GM12865 (cell line): ENCODE measurements around the gene PRSS33.

Experiments used
- DNase-seq: peaks from one replicate; pipeline ENCODE4 v3.0.0; 2010; ENCODE audit warnings: low read depth
- H3K4me3 ChIP-seq: 2 replicates; pipeline ENCODE4 v1.5.1; 2011; ENCODE audit warnings: mild to moderate bottlenecking, low read depth, low read length, control low read depth
- TF ChIP-seq, protein P1 (sequence below): IDR thresholded peaks from 2 replicates; pipeline ENCODE4 v1.5.1; 2011; ENCODE audit warnings: low read length, control low read depth, low read depth, inconsistent platforms; ENCODE audit not compliant: insufficient read depth; ENCODE audit errors: missing control alignments

The PRSS33 gene

DNA sequence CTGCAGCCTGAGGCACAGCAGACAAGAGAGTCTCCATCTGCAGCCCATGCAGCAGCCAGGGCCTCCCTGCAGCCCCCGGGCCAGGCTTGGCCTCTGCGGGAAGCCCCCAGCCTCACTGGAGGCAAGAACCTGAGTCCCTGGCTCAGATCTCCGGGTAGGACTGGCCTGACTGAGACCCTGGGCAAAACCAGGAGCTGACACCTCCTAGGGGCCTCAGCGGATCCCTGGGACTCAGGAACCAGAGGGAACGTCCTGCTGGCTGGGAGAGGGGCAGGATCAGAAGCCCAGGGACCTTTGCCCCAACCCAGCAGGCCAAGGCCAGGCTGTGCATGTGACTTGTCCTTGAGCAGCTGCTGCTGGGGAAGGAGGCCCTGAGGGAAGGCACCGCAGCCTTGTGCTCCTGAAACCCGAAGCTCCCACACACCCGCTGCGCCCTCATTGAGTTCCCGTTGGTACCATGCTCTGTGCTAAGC is 28.0 kb upstream of the PRSS33 start:
- DNase-seq = no peak
- TF ChIP-seq, protein P1, sequence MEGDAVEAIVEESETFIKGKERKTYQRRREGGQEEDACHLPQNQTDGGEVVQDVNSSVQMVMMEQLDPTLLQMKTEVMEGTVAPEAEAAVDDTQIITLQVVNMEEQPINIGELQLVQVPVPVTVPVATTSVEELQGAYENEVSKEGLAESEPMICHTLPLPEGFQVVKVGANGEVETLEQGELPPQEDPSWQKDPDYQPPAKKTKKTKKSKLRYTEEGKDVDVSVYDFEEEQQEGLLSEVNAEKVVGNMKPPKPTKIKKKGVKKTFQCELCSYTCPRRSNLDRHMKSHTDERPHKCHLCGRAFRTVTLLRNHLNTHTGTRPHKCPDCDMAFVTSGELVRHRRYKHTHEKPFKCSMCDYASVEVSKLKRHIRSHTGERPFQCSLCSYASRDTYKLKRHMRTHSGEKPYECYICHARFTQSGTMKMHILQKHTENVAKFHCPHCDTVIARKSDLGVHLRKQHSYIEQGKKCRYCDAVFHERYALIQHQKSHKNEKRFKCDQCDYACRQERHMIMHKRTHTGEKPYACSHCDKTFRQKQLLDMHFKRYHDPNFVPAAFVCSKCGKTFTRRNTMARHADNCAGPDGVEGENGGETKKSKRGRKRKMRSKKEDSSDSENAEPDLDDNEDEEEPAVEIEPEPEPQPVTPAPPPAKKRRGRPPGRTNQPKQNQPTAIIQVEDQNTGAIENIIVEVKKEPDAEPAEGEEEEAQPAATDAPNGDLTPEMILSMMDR = no peak

DNA sequence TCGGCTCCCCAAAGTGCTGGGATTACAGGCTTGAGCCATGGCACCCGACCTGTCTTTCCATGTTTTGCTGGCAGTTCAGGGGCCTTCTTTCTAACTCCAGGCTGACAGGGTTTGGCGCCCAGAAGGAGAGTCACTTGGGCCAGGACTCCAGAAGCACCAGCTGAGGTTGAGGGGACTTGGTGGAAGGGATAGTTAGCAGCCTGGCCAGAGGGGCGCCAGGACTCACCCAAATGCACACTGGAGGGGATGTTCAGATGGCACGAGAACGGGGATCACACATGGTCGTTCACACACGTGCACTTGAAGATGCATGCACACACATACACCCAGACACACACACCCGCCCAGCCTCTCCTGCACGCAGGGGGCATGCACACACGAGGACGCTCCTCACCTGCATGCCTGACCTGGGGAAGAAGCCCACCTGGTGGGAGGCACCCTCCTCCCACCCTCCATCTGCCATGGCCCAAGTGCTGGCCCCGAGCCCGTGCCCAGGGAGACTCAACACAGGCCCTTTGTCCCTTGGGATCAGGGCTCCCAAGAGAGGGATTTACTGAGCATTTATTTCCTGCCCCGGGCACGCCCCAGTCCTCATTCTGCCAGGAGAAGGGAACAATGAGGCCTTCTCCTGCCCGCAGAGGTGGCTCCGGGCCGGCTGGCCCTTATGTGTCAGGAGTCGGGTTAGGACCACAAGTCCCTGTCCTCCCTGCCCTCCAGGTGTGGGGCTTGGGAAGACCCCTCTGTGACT is 27.4 kb upstream of the PRSS33 start:
- TF ChIP-seq, protein P1 = no peak
- no peak overlapping the region for H3K4me3 ChIP-seq
- no peak for DNase-seq

More for the DNA sequence above, 28.0 kb upstream of the PRSS33 start:
- H3K4me3 ChIP-seq = no peak overlapping the region

DNA sequence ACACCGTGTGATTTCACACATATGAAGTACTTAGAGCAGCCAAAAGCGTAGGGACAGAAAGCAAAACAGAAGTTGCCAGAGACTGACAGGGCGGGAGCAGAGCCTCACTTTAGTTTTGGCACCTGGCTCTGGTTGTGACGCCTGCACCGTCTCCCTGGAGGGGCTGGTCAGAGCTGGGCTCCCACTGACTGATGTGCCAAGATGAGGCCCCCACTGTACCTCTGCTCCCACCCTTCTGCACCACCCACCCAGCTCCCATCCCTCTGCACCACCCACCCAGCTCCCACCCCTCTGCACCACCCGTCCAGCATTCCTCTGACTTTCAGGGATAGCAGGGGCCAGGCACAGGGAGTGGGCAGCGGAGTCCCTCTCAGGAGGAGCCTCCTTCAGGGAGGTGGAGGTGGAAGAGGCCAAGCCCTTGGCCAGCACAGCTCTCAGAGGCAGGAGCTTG is 26.4 kb upstream of the PRSS33 start:
- no peak overlapping the region for H3K4me3 ChIP-seq
- no peak for DNase-seq
- TF ChIP-seq, protein P1 = no peak

DNA sequence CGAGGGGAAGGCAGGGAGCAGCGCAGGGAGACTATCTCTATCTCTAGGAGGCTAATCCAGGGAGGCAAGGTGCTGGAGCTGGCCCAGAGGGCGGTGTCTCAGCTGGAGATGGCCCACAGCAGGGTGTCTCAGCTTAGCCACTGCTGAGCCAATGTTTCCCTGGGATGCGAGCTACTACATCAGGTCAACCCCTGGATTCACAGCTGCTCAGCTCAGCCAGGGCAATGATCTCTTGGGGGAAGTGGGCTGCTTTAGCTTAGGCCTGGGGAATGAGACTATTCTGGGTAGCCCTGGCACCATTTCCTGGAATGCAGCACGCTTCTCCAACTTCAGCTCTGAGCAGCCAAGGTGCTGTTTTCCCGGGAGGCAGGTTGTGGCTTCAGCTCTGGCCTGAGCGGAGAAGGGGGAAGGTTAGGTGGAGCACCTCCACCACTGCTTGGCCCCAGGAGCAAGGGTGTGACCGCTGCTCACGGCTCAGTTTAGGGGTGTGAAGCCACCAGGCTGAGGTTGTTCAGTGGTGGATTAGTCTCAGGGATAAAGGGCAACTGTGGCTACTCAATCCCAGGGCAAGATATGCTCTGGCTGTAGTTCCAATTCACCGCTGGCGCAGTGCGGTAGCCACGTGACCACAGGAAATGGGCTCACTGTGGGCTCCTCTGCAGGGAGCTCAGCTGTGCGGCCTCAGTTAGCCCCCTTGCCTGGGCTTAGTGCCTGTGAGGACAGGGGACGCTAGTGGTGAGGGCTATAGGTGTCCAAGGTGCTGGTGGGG is 24.5 kb upstream of the PRSS33 start:
- H3K4me3 ChIP-seq = no peak overlapping the region
- DNase-seq = no peak
- TF ChIP-seq, protein P1 = no peak

DNA sequence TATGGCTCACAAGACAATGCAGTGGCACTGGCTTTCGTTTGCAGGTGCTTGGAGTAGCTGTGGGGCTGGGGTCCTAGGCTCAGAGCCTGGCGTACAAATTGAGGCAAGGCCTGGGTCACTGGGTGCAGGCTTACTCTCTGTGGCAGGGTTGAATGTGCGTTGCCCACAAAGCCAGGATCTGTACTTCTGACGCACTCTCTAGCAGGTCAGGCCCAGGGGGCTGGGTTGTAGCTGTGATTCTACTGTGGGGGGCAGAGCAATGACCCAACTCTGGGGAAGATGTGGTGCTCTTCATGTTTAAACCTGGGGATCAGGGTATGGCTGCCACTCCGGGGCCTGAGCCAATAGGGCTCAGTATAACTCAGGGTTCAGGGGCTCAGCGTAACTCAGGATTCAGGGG is 23.3 kb upstream of the PRSS33 start:
- TF ChIP-seq, protein P1 = no peak
- no peak overlapping the region for H3K4me3 ChIP-seq

DNA sequence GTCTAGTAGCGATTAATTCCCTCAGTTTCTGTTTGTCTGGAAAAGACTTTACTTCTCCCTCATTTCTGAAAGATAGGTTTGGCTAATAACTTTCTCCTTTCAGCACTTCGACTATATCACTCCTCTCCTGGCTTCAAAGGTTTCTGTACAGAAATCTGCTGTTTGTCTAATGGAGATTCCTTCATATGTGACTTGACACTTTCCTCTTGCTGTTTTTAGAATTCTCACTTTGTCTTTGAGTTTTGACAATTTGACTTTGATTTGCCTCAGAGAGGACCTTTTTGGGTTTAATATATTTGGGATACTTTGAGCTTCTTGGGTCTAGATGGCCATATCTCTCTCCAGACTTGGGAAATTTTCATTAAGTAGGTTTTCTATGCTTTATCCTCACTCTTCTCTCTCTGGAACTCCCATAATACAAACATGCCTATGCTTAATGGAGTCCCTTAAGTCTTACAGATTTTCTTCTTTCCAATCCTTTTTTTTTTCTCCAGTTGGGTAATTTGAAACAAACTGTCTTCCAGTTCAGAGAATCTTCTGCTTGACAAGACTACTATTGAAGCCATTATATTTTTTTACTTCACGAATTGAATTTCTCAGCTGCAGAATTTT is 21.9 kb upstream of the PRSS33 start:
- no peak overlapping the region for H3K4me3 ChIP-seq
- TF ChIP-seq, protein P1 = no peak

More for the DNA sequence above, 23.3 kb upstream of the PRSS33 start:
- DNase-seq = no peak

More for the DNA sequence above, 21.9 kb upstream of the PRSS33 start:
- no peak for DNase-seq
